ENCODE results near the gene MUS81.

- TF ChIP-seq CTCF (conservative IDR thresholded peaks at IDR 0.05; ENCODE audit: low read length) = peak; percentile 99
- TF ChIP-seq EZH2phosphoT487 (IDR thresholded peaks at IDR 0.05; ENCODE audit: borderline replicate concordance, low read depth, low read length) = no peak
Observed at GRCh38 chr11:65884716-65885092, 24.5 kb downstream of the MUS81 start.
